Upper lobe of left lung (tissue), 6 donors: ENCODE results near the gene MT4. TPM values are rescaled to one million over a fixed set of nuclear protein-coding genes. Genes with fewer than 3 reads are reported as not detected.

Experiments
- ATAC-seq, 2 donors: fragments of 200-7000 bp; cut with Tn5 transposase; one replicate each; pipeline ENCODE4 v1.9.1; 2022; ENCODE audit warnings: mild to moderate bottlenecking in 2 of 2, moderate library complexity in 2 of 2; ENCODE audit not compliant: low FRiP score in 2 of 2
- DNase-seq, 2 donors: peaks; one replicate each; pipeline ENCODE4 v3.0.0-alpha.2; 2019 to 2020
- H3K27ac ChIP-seq, 4 donors: fragments of 200-600 bp; sonication (generic); one replicate each; pipeline ENCODE4 v1.5.1; 2016 to 2019
- H3K27me3 ChIP-seq, 4 donors: fragments of 200-600 bp; sonication (generic); one replicate each; pipeline ENCODE4 v1.5.1; 2017 to 2019
- H3K36me3 ChIP-seq, 4 donors: fragments of 200-600 bp; sonication (generic); one replicate each; pipeline ENCODE4 v1.5.1; 2016 to 2019
- H3K4me1 ChIP-seq, 4 donors: fragments of 200-600 bp; sonication (generic); one replicate each; pipeline ENCODE4 v1.5.1; 2018 to 2019
- H3K4me3 ChIP-seq, 4 donors: fragments of 200-600 bp; sonication (generic); one replicate each; pipeline ENCODE4 v1.5.1; 2017 to 2019; ENCODE audit warnings: mild to moderate bottlenecking in 2 of 4, moderate library complexity in 1 of 4
- H3K9me3 ChIP-seq, 4 donors: fragments of 200-600 bp; sonication (generic); one replicate each; pipeline ENCODE4 v1.5.1; 2018 to 2019
- CTCF ChIP-seq, 6 experiments: fragments of 450-650 bp in 4 of 6; fragments of 200-600 bp in 2 of 6; sonication (generic) in 2 of 6; IDR thresholded peaks; one replicate each; pipeline ENCODE4 v1.5.1; 2016 to 2019; ENCODE audit warnings: antibody characterized with exemption in 6 of 6
- EP300 ChIP-seq, 4 donors: sonication (generic); formaldehyde crosslinking; IDR thresholded peaks; one replicate each; pipeline ENCODE4 v1.5.1; 2017; ENCODE audit warnings: antibody characterized with exemption in 4 of 4, control low read depth in 2 of 4
- POLR2A ChIP-seq, 4 donors: fragments of 450-650 bp; IDR thresholded peaks; one replicate each; pipeline ENCODE4 v1.5.1; 2016 to 2017; ENCODE audit warnings: antibody characterized with exemption in 4 of 4, mild to moderate bottlenecking in 2 of 4
- POLR2AphosphoS5 ChIP-seq, 2 donors: sonication (generic); formaldehyde crosslinking; IDR thresholded peaks; one replicate each; pipeline ENCODE4 v1.5.1; 2017; ENCODE audit warnings: antibody characterized with exemption in 2 of 2
- WGBS, 2 donors: methylation state at CpG; one replicate each; pipeline ENCODE4 v1.1.5; 2017 to 2018; 5-methylcytosine and 5-hydroxymethylcytosine counted together
- total RNA-seq, 6 donors: library from RNA; depleted of rRNA in 4 of 6; stranded (reverse); fragments of >200 nt in 4 of 6; gene quantifications; one replicate each; pipeline versions ENCODE4 v1.1.0 to v1.2.1, GENCODE V29; 2016 to 2021
- donor health status: DM: no; HTN: no; CAD: no; lungs with moderate emphysema.
- donor health status: DM: no; HTN: yes; CAD: no; lungs with severe emphysema.

Gene MT4
- total RNA-seq, 6 donors from 2014 or later: not detected

- 21 to 33% methylated on average over 4 of the region's 4 CpGs for whole genome bisulfite sequencing, 2 donors
- peaks cover 12 to 24% (median 20%) of the 10 kb centered on the region in 4 donors for H3K4me1 ChIP-seq
- H3K36me3 ChIP-seq: no peaks in the 10 kb centered on the region
- ATAC-seq (no peak), DNase-seq (no peak)
- H3K27ac ChIP-seq: peak overlapping the region; percentile 77 to 93 (median 88)
- H3K4me3 ChIP-seq: peak overlapping the region in 3 of 4 donors; percentile 91 to 98 (median 92)
- TF ChIP-seq POLR2AphosphoS5 (IDR thresholded peaks at IDR 0.05) (no peak), EP300 (IDR thresholded peaks at IDR 0.05) (no peak), POLR2A (IDR thresholded peaks at IDR 0.05) (no peak), CTCF (IDR thresholded peaks at IDR 0.05) (no peak)
- no peaks in the 10 kb centered on the region for H3K9me3 ChIP-seq
- no peaks in the 10 kb centered on the region for H3K27me3 ChIP-seq
Observed at GRCh38 chr16:56520251-56520577, 44.7 kb upstream of the MT4 start.

- peak in 1 of 2 donors; percentile 16 for DNase-seq
- TF ChIP-seq POLR2AphosphoS5 (IDR thresholded peaks at IDR 0.05): no peak
- no peak for TF ChIP-seq EP300 (IDR thresholded peaks at IDR 0.05)
- no peak for TF ChIP-seq POLR2A (IDR thresholded peaks at IDR 0.05)
- no peak for TF ChIP-seq CTCF (IDR thresholded peaks at IDR 0.05)
Observed at GRCh38 chr16:56525236-56525635, 39.6 kb upstream of the MT4 start.

GRCh38 chr16:56530872-56531271 lies 34.0 kb upstream of the MT4 start:
- TF ChIP-seq POLR2AphosphoS5 (IDR thresholded peaks at IDR 0.05) (no peak), CTCF (IDR thresholded peaks at IDR 0.05) (no peak), EP300 (IDR thresholded peaks at IDR 0.05) (no peak), POLR2A (IDR thresholded peaks at IDR 0.05) (no peak)
- no peaks in the 10 kb centered on the region for H3K9me3 ChIP-seq
- no peak for ATAC-seq
- H3K4me1 ChIP-seq: no peaks in the 10 kb centered on the region
- no peak overlapping the region for H3K4me3 ChIP-seq
- 80 to 88% methylated on average over 1 of the region's 1 CpG for WGBS, 2 donors
- H3K36me3 ChIP-seq: no peaks in the 10 kb centered on the region
- no peaks in the 10 kb centered on the region for H3K27me3 ChIP-seq
- H3K27ac ChIP-seq: no peak overlapping the region
- no peak for DNase-seq

More at GRCh38 chr16:56525236-56525635, 39.6 kb upstream of the MT4 start:
- H3K27me3 ChIP-seq: no peaks in the 10 kb centered on the region
- H3K9me3 ChIP-seq: no peaks in the 10 kb centered on the region
- WGBS, 2 donors: 68 to 83% methylated on average over 9 of the region's 9 CpGs
- no peak for ATAC-seq
- H3K4me3 ChIP-seq: no peak overlapping the region
- peaks cover 3 to 5% (median 5%) of the 10 kb centered on the region in 4 donors for H3K4me1 ChIP-seq
- H3K27ac ChIP-seq: no peak overlapping the region
- no peaks in the 10 kb centered on the region for H3K36me3 ChIP-seq

GRCh38 chr16:56532714-56533113 lies 32.2 kb upstream of the MT4 start:
- Histone ChIP-seq H3K27ac (no peak overlapping the region), H3K4me3 (no peak overlapping the region), H3K36me3 (no peaks in the 10 kb centered on the region), H3K27me3 (no peaks in the 10 kb centered on the region), H3K4me1 (no peaks in the 10 kb centered on the region), H3K9me3 (no peaks in the 10 kb centered on the region)
- no peak for ATAC-seq
- TF ChIP-seq POLR2A (IDR thresholded peaks at IDR 0.05) (no peak), CTCF (IDR thresholded peaks at IDR 0.05) (no peak), POLR2AphosphoS5 (IDR thresholded peaks at IDR 0.05) (no peak), EP300 (IDR thresholded peaks at IDR 0.05) (no peak)
- no peak for DNase-seq
- 68 to 78% methylated on average over 4 of the region's 4 CpGs for WGBS, 2 donors

- DNase-seq (no peak), ATAC-seq (no peak)
- Histone ChIP-seq H3K27me3 (no peaks in the 10 kb centered on the region), H3K4me3 (no peak overlapping the region), H3K9me3 (no peaks in the 10 kb centered on the region), H3K36me3 (no peaks in the 10 kb centered on the region), H3K27ac (no peak overlapping the region), H3K4me1 (no peaks in the 10 kb centered on the region)
- WGBS, 2 donors: 83 to 86% methylated on average over 7 to 8 of the region's 8 CpGs
- TF ChIP-seq CTCF (IDR thresholded peaks at IDR 0.05) (no peak), POLR2A (IDR thresholded peaks at IDR 0.05) (no peak), POLR2AphosphoS5 (IDR thresholded peaks at IDR 0.05) (no peak)
Observed at GRCh38 chr16:56534847-56535383, 30.0 kb upstream of the MT4 start.
